ENCODE measurements around the gene DISC1.

DNA sequence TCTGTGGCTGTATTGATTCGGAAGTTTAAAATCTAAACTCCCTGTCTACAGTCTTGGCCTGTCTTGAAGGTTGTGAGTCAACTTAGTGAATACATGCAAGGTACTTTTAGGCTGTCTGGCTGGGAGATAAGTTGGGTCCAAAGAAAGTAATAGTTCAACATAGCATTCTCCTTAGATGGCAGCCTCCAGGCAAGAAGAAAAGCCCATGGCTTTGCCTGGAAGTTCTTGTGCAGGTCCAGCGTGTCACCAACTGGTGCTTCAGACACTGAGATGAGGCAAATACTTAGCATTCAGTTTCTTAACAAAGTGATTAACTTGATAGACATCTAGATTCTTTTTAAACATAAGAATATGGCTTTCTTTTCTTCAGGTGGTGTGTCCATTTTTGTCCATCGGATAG lies 328.2 kb downstream of the DISC1 start:
- TF ChIP-seq, protein P1, sequence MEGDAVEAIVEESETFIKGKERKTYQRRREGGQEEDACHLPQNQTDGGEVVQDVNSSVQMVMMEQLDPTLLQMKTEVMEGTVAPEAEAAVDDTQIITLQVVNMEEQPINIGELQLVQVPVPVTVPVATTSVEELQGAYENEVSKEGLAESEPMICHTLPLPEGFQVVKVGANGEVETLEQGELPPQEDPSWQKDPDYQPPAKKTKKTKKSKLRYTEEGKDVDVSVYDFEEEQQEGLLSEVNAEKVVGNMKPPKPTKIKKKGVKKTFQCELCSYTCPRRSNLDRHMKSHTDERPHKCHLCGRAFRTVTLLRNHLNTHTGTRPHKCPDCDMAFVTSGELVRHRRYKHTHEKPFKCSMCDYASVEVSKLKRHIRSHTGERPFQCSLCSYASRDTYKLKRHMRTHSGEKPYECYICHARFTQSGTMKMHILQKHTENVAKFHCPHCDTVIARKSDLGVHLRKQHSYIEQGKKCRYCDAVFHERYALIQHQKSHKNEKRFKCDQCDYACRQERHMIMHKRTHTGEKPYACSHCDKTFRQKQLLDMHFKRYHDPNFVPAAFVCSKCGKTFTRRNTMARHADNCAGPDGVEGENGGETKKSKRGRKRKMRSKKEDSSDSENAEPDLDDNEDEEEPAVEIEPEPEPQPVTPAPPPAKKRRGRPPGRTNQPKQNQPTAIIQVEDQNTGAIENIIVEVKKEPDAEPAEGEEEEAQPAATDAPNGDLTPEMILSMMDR (IDR thresholded peaks at IDR 0.05), result no peak
- TF ChIP-seq POLR2A (IDR thresholded peaks at IDR 0.05), result no peak
